Measurements from ENCODE around the gene ADAM33. TPM values are rescaled to one million over a fixed set of nuclear protein-coding genes. Genes with fewer than 3 reads are reported as not detected.

The ADAM33 gene
- total RNA-seq, 1 donor from 2014 or later, result 87.4 TPM

- Mint-ChIP-seq H3K9me3 (no peaks in the 10 kb centered on the region), H3K36me3 (no peaks in the 10 kb centered on the region), H3K27me3 (ENCODE audit: low read depth) (peaks cover 53% of the 10 kb centered on the region), H3K4me1 (peaks cover 26% of the 10 kb centered on the region), H3K4me3 (no peak overlapping the region), H3K27ac (peak overlapping the region; percentile 30)
- DNase-seq (ENCODE audit: low spot score in 2 of 2, unreplicated experiment in 2 of 2), result no peak
- TF ChIP-seq, protein P1, sequence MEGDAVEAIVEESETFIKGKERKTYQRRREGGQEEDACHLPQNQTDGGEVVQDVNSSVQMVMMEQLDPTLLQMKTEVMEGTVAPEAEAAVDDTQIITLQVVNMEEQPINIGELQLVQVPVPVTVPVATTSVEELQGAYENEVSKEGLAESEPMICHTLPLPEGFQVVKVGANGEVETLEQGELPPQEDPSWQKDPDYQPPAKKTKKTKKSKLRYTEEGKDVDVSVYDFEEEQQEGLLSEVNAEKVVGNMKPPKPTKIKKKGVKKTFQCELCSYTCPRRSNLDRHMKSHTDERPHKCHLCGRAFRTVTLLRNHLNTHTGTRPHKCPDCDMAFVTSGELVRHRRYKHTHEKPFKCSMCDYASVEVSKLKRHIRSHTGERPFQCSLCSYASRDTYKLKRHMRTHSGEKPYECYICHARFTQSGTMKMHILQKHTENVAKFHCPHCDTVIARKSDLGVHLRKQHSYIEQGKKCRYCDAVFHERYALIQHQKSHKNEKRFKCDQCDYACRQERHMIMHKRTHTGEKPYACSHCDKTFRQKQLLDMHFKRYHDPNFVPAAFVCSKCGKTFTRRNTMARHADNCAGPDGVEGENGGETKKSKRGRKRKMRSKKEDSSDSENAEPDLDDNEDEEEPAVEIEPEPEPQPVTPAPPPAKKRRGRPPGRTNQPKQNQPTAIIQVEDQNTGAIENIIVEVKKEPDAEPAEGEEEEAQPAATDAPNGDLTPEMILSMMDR (IDR thresholded peaks at IDR 0.05; ENCODE audit: unreplicated experiment), result no peak
Observed at GRCh38 chr20:3728354-3728753, 46.5 kb upstream of the ADAM33 start.

DNA sequence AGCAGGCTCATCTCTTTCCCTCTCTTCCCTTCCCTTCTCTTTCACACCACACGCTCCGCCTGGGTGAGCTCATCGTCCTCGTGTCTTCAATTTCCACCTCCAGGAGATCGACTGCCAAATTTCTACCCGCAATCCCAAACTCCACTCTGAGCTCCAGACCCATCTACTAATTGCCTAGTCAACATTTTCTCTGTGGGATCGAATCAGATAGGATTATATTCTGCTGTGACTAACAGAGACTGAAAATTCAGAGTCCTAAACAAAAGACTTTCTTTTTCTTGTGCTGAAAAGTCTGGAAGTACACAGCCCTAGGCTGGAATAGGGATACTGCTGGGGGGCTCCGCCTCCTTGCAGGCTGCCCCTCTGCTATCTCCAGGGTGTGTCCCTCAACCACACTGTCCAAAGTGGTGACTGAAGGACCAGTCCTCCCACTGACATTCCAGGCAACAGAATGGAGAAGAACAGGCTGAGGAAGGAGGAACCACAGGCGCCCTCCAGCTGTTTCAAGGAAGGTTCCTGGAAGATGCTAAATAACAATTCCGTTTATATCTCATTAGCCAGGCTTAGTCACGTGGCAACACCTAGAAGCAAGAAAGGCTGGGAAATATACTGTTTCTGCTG lies 45.7 kb upstream of the ADAM33 start:
- peak overlapping the region; percentile 75 for H3K27ac Mint-ChIP-seq
- H3K36me3 Mint-ChIP-seq, result no peaks in the 10 kb centered on the region
- TF ChIP-seq, protein P1 (IDR thresholded peaks at IDR 0.05; ENCODE audit: unreplicated experiment), result no peak
- peak overlapping the region; percentile 2 for H3K4me3 Mint-ChIP-seq
- no peak for DNase-seq (ENCODE audit: low spot score in 2 of 2, unreplicated experiment in 2 of 2)
- H3K27me3 Mint-ChIP-seq (ENCODE audit: low read depth), result peaks cover 49% of the 10 kb centered on the region
- H3K4me1 Mint-ChIP-seq, result peaks cover 20% of the 10 kb centered on the region
- no peaks in the 10 kb centered on the region for H3K9me3 Mint-ChIP-seq

DNA sequence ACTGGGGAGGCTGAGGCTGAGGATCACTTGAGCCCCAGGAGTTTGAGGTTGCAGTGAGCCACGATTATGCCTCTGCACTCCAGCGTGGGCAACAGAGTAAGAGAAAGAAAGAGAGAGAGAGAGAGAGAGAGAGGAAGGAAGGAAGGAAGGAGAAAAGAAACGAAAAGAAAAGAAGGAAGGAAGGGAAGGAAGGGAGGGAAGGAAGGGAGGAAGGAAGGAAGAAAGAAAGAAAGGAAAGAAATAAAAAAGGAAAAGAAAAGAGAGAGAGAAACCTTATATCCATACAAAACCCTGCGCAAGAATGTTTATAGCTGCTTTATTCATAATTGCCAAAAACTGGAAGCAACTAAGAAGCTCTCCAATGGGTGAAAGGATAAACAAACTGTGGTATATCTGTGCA lies 42.5 kb upstream of the ADAM33 start:
- TF ChIP-seq, protein P1 (IDR thresholded peaks at IDR 0.05; ENCODE audit: unreplicated experiment), result no peak
- Mint-ChIP-seq H3K27ac (no peak overlapping the region), H3K36me3 (no peaks in the 10 kb centered on the region), H3K9me3 (no peaks in the 10 kb centered on the region), H3K27me3 (ENCODE audit: low read depth) (peaks cover 57% of the 10 kb centered on the region), H3K4me3 (no peak overlapping the region), H3K4me1 (peaks cover 11% of the 10 kb centered on the region)
- no peak for DNase-seq (ENCODE audit: low spot score in 2 of 2, unreplicated experiment in 2 of 2)

GRCh38 chr20:3723284-3723683 lies 41.5 kb upstream of the ADAM33 start:
- no peak overlapping the region for H3K4me3 Mint-ChIP-seq
- H3K27ac Mint-ChIP-seq, result no peak overlapping the region
- TF ChIP-seq, protein P1 (IDR thresholded peaks at IDR 0.05; ENCODE audit: unreplicated experiment), result no peak
- peaks cover 11% of the 10 kb centered on the region for H3K4me1 Mint-ChIP-seq
- H3K36me3 Mint-ChIP-seq, result no peaks in the 10 kb centered on the region
- no peak for DNase-seq (ENCODE audit: low spot score in 2 of 2, unreplicated experiment in 2 of 2)
- peaks cover 53% of the 10 kb centered on the region for H3K27me3 Mint-ChIP-seq (ENCODE audit: low read depth)
- no peaks in the 10 kb centered on the region for H3K9me3 Mint-ChIP-seq

DNA sequence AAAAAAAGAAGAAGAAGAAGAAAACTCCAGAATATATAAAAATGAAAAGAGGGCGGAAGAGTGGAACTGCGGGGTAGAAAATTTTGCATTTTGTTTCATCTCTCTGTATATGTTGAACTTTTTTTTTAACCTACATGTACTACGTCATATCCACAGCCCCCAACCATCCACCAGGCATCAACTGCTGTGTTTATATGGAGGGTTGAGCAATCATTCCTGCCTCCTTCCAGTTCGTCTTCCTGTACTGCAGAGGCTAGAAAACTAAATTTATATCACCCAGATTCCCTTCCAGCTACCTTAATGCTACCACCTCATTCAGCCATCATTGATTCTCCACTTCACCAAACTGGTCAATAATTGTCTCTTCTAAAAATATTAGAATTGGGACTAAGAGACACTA lies 40.1 kb upstream of the ADAM33 start:
- H3K36me3 Mint-ChIP-seq, result no peaks in the 10 kb centered on the region
- TF ChIP-seq, protein P1 (IDR thresholded peaks at IDR 0.05; ENCODE audit: unreplicated experiment), result no peak
- H3K9me3 Mint-ChIP-seq, result no peaks in the 10 kb centered on the region
- H3K27me3 Mint-ChIP-seq (ENCODE audit: low read depth), result peaks cover 40% of the 10 kb centered on the region
- no peak for DNase-seq (ENCODE audit: low spot score in 2 of 2, unreplicated experiment in 2 of 2)
- no peak overlapping the region for H3K4me3 Mint-ChIP-seq
- no peak overlapping the region for H3K27ac Mint-ChIP-seq
- no peaks in the 10 kb centered on the region for H3K4me1 Mint-ChIP-seq

DNA sequence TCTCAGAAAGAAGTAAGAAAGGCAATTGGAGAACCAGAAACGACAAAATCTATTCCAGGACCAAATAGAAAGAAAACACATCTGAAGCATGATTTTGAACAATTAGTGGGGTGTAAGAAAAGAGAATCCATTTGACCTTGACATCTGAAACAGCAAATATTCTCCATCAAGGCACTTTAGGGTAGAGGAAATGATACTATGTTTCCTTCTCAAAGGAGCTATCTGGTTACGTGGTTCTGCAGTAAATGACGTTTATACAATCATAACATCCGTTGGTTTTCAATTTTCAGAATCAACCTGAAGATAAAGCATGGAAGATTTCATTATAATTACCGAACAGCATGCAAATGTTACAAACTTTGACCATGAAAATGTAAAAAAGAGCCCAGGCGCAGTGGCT lies 38.8 kb upstream of the ADAM33 start:
- TF ChIP-seq, protein P1 (IDR thresholded peaks at IDR 0.05; ENCODE audit: unreplicated experiment), result no peak
- Mint-ChIP-seq H3K27me3 (ENCODE audit: low read depth) (peaks cover 34% of the 10 kb centered on the region), H3K27ac (no peak overlapping the region), H3K4me3 (no peak overlapping the region), H3K36me3 (no peaks in the 10 kb centered on the region), H3K9me3 (no peaks in the 10 kb centered on the region), H3K4me1 (no peaks in the 10 kb centered on the region)
- no peak for DNase-seq (ENCODE audit: low spot score in 2 of 2, unreplicated experiment in 2 of 2)

Data from mesothelial cell of epicardium (in vitro differentiated cells).